GM21515 (cell line): Measurements from ENCODE around the gene WRNIP1.
"Not testable (repeated sequence)": the region's sequence is repeated elsewhere in the genome, so short reads cannot be mapped to it uniquely, and the experiment has no call there.

Experiments
- ATAC-seq: cut with Tn5 transposase; IDR thresholded peaks from one replicate; pipeline ENCODE4 v1.9.1; 2021; ENCODE audit not compliant: unreplicated experiment

Gene WRNIP1

DNA sequence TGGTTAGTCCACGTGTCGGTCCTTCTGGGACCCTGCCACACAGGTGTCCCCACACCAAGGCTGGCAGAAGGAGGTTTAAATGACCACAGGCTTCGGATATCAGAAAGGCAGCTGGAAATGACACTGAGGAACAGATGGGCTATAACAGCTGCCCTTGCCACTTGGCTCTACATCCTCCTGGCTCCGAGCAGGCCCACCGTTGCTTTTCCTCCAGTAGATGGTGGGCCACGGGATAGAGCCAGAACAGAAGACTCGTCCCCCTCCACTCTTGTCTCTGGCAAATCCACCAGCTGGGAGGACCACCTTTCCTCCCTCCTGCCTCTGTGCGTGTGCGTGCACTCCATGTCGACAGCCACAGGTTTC is 17.6 kb downstream of the WRNIP1 start:
- no peak for ATAC-seq

DNA sequence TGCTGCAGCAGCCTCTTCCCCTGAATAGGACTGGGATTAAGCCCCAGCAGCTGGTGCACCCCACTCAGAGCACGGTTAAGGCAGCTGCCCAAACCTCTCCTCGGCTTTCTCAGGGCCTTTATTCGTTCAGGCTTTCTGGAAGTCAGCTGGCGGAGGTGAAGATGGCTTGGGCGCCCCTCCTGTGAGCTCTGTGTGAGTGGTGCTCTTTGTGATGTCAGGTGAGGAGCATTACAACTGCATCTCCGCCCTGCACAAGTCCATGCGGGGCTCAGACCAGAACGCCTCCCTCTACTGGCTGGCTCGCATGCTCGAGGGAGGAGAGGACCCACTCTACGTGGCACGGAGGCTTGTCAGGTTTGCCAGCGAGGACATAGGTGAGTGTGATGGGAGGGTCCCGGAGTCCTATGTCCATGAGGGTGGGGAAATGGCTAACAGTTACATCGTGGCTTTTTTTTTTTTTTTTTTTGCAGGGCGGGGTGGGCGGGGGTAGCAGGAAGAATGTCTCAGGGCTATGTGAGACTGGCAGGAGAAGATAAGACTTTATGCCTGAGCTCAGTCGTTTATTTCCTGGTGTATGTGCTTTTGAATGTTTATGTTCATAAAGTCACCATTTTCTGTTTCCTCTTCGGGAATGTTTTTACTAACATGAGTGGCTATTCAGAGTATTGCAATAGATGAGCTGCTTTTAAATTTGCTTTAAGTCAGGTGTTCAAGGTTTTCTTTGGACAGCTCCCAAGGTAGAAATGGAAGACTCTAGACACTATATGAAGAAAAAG is 18.2 kb downstream of the WRNIP1 start:
- no peak for ATAC-seq

DNA sequence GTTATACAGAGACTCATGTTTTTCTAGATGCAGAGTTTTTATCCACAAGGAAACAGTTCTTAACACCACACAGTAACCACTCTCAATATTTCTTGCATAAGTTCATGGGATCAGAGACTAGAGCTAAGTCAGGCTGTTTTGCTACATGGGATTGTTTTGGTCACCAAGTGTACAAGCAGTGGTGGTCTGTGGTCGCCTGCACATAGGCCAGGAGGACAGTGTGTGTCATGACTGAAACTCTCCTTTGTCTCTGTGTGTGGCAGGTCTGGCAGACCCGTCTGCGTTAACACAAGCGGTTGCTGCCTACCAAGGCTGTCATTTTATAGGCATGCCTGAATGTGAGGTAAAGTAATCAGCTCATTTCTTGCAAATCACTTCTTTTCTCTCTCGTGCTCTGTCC is 18.9 kb downstream of the WRNIP1 start:
- ATAC-seq, result no peak

DNA sequence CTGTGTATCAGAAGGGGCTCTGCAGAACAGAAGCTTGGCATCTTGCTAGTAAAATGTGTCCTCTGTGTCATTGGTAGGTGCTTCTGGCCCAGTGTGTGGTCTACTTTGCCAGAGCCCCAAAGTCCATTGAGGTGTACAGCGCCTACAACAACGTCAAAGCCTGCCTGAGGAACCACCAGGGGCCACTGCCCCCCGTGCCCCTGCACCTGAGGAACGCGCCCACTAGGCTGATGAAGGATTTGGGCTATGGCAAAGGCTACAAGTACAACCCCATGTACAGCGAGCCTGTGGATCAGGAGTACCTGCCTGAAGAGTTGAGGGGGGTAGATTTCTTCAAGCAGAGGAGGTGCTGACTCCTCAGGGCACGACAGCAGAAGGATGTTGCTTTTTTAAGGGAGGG is 19.7 kb downstream of the WRNIP1 start:
- ATAC-seq, result no peak

DNA sequence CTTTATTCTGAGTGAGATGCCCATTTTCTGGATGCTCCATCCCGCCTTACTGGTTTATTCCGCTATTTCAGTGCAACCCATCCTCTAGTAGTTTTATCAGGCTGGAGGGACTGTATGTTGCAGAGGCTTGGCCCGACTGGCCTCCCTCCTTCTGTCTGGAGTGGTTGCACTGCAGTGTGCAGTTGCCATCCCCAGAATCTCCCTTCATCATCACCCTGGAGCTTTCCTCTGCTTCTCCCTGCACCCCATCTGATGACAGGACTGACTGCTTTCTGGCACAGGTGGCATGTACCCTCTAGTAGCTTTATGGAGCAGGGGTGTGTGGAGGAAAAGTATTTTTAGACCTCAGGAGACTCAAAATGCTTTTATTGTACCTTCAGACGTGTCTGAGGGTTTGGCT is 21.1 kb downstream of the WRNIP1 start:
- ATAC-seq, result no peak

DNA sequence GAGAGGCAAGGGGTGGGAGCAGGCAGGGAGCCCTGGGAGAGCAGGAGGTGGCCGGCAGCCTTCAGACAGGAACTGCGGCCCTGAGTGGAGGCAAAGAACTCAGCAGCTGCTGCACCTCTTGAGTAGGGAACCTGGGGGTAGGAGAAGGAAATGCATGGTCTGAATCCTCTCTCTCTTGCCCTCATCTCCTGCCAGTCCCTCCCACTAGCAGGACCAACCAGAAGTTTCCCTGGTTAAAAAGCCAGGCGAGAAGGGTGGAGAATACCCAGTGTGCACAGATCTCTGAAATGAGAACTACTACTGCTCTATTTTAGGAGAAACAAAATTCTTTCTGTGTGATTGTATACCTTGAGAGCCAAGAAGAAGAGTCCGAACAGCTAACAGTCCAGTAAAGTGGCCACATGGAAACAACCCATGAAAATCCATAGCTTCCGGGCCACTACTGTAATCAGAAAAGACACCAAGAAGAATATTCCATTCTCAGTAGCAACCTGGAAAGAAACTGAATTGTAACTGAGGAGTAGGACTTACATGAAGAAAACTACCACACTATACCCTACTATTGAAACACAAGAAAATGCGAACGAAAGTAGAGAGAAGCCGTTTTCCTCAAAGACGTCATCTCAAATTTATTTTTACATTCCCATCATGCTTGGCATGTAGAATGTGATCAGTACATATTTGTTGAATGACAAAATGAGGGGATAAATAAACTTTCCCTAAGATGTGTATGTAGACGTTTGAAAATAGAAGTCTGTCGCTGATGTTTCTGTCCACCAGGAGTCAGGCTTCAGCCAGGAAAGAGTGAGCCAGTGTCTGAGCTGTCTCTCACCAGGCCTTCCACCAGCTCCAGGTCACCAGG is 25.6 kb downstream of the WRNIP1 start:
- no peak for ATAC-seq

DNA sequence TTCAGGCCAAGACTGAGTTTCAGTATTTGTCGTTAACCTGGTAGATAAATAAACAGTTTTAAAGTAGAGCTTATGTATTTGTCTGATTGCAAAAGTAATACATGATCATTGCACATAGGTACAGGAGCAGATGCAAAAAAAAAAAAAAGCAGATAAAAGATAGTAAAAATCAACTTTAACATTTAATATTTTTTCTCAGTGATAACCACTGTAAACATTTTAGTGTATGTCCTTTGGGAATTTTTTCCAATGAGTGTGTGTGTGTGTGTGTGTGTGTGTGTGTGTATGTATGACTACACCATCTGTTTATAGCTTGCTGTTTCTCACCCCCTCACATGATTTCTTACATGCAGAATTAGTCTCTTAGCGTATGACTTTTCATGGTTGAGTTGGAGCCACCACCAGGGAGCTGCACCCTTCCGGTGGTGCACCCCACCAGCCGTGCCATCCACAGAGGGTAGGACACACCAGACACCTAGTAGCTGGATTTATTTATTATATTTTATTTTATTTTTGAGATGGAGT is 26.3 kb downstream of the WRNIP1 start:
- ATAC-seq, result no peak

DNA sequence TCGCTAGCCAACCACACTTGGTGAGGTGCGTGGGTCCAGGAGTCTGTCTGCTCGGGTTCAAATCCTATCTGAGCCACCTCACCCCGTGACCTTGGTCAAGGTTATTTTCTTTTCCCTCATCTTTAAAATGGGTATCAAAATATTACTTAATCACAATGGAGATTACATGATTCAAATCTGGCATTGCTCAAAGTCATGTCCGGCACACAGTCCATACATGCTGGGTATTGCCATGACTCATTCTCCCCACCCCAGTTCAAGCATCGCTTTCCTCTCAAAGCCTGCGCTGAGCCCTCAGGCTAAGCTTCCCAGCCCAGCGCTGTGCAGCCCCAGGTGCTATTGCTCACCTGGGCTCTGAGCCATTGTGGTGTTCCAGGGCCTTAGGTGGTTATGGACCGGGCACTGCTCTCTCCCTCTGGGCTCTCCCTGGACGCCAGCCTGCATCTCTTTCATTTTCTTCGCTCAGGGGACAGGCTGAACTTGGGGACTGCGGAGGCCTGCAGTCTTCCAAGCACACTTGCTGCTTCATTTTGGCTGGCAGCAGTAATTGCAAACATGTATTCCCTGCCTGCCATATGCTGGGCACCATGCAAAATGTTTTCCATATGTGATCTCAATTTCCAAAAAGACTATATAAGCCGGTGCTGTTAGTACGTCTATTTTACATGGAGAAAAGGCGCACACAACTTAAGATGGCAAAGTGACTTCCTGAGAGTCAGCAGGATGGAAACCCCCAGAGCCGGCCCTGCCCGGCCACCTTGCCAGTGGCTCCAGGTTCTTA is 27.3 kb downstream of the WRNIP1 start:
- no peak for ATAC-seq

DNA sequence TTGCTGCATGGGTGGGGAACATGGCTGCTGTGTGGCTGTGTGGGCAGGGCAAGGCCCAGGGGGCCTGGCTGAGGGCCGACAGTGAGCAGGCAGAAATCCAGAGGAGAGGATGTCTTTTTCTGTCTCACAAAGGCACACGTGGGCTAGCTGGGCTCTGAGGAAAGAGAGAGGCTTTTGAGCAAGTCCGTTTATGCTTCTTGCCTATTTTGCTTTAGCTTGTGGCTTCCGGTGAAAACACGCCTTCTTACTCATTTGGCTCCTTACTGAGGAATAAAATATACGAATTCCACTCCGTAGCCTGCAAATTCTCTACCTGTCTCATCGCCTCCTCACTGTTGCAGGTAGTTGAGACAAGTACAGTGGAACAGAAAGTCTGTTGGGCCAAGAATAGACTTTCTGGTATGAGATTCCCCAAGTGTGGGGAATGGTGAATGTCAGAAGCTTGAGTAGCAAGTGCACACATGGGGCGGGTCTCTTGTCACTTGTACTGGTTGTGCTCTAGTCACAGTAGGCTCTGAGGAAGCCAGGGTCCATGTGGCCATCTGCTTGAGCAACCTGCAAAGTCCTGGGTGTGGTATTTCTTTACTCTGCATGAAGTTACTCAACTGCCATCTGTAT is 28.4 kb downstream of the WRNIP1 start:
- ATAC-seq, result no peak

DNA sequence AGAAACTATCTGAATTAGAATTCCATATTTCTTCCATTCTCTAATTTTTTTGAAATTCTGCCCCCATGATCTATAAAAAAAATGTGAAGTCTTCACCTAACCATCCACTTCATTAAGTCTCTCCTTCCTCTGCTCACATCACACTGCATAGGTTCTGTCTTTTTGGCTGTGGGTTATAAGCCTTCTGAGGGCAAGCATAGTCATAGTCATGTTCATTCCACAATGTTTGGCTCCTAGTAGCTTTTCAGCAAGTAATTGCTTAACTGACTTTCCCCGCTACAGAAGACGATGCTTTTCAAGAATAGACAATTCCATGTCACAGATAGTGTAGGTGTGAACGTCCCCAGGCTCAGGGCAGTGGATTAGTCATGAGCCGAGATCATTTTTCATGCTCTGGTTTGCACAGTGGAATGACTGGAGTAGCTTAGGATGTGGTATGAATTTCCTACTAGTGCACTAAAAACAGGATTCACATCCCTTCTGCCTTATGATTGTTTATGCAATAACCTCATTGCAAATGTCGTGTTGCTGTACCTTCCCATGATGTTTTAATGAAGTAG is 29.1 kb downstream of the WRNIP1 start:
- no peak for ATAC-seq

DNA sequence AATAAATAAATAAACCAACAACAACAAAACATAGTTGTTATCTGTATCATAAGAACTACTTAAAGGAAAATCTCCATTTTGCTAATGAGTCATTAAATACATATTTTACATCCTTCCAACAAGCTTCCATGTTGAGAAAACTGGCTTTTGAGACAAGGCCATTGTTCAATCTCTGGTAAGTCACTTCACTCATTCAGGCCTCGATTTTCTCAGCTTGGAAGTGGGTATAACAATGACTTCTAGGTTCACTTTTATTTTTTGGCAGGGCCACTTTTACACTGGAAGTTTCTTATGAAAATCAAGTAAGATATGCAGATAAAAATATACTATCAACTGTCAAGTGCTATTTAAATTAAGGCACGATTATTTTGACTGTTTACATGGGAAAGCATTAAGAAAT is 30.0 kb downstream of the WRNIP1 start:
- no peak for ATAC-seq

DNA sequence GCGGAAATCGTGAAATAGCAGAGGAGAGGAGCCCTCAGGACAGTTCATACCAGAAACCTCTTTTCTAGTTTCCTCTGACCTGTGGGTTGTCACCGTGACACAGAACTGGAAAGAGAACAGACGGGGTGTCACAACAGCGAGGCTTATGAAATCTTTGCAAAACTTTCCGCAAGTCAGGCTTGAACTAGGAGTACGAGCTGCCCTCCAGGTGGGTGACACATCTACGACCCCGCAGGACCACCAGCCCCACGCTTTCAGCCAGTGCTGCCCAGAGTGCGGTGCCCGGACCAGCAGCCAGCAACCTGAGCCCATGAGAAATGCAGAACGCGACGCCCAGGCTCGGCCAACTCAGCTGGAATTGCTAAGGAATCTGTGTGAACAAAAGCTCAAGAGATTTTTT is 30.8 kb downstream of the WRNIP1 start:
- ATAC-seq, result no peak

DNA sequence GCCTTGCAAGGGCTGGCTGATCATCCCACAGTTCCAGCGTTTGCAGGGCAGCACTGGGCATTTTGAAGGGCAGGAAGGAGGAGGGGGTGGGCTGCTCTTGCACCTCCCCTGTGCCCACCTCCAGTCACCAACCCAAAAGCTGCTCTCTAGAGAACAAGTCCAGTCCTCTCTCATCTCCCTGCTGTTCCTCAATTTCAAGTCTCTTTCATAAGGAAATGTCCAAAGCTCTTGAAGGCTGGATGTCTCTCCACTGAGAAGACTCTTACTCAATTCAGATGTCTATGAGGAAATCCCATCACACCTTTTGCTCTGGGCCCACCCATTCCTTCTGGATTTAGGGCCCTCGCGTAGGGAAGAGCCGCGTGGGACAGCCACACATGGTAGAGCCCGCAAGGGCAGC is 31.7 kb downstream of the WRNIP1 start:
- no peak for ATAC-seq

DNA sequence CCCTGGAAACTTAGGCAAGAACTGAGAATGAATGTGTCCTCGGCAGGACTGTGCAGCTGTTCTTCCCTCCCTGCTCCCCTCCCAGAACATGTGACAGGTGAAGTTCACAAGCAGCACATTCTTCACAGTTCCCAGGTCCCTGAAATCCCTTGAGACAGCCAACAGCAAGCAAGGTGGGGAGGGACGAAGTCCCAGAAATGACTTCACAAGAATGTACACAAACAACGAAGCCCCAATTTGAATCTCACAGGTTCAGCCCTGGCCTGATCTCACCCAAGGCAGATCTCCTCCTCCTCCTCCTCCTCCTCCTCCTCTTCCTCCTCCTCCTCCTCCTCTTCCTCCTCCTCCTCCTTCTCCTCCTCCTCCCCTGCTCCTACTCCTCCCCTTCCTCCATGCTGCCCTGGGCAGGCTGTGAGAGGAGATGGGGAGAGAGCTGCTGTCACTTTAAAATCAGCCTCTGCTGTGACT is 32.4 kb downstream of the WRNIP1 start:
- ATAC-seq, result no peak

DNA sequence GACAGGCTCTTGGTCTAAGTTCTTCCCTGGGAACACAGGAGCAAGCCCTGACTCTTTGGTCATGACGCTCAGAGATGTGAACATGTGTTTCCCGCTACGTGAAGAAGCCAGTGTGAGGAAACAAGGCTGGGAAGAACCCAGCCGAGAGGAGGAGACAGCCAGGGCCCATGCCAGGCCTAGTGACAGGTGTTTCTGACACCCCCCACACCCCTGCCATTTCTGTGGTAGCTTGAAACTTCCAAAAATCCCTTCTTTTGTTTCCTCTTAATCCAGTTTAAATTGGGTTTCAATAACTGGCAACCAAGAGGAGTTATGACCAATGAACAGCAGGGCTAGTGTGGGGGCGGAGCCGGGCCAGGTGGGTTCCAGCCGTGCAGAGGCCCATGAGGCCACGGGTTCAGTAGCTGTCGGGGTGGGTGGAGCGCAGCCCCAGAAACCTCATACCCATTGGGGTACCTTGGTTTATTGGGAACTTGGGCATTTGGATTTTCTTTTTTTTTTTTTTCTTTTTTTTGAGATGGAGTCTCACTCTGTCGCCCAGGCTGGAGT is 33.5 kb downstream of the WRNIP1 start:
- ATAC-seq, result no peak

DNA sequence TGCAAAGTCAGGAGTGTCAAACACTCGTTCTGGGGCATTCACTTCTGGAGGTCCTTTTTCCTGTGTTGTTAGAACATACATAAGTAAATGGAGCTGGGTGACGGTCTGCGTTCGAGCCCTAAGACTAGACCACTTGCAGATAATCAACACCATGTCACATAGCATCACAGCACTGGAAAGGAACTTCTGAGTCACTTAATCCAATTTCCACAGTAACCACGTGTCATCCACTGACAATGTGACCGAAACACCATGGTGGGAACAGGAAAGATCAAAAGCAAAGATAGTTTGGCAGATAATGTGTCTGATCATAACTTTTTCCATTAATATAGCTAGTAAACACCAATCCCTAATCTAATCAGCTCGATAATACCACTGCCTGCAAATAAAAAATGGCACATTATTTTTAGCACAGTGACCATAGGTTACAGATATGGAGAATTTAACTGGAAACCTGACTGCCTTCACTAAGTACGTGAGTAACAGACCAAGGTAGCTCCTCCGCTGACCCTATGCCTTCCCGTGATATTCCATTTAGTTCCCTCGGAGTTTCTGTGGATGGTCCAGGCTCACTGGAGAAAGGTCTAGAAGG is 34.8 kb downstream of the WRNIP1 start:
- no peak for ATAC-seq

DNA sequence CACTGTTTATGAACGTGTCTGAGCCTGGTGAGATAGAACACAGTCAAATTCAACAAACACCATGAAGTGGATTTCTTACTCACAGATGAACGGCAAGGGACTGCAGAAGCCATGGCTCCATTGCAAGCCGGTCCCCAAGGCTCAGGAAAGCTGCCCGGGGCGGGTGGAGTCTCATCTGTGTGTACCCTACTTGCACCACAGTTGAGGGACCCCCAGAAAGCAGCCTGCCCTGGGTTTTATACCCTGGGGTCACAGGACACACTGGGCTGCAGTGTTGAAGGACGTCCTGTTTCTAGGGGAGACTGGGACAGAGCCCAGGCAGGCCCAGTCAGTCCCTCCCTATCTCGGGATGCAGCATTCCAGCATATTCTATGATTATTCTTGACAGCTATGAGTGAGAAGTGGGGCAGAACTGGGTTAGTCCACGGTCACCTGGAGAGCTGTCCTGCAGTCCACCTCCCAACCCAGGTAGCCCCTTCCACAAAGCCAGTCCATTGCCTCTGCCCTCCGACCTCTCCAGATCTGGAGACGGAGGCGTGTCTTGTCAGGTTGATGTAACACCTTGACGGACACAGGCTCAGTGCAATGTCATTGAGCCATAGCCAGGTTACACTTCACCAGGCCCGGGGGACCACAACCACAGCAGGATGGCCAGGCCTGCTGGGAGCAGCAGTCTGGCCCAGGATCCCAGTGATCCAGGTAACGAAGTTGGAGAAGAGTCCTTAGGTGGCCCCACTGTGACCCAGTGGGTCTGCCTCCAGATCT is 35.5 kb downstream of the WRNIP1 start:
- no peak for ATAC-seq

DNA sequence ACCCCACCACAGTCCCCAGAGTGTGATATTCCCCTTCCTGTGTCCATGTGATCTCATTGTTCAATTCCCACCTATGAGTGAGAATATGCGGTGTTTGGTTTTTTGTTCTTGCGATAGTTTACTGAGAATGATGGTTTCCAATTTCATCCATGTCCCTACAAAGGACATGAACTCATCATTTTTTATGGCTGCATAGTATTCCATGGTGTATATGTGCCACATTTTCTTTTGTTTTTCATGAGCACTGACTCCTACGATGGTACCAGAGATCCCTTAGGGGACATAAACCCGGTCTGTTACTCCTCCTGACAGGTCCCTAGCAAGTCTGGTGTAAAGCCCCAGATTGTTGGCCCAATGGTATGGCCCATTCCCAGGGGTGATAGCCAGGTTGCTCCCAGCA is 36.5 kb downstream of the WRNIP1 start:
- ATAC-seq, result not testable (repeated sequence)

DNA sequence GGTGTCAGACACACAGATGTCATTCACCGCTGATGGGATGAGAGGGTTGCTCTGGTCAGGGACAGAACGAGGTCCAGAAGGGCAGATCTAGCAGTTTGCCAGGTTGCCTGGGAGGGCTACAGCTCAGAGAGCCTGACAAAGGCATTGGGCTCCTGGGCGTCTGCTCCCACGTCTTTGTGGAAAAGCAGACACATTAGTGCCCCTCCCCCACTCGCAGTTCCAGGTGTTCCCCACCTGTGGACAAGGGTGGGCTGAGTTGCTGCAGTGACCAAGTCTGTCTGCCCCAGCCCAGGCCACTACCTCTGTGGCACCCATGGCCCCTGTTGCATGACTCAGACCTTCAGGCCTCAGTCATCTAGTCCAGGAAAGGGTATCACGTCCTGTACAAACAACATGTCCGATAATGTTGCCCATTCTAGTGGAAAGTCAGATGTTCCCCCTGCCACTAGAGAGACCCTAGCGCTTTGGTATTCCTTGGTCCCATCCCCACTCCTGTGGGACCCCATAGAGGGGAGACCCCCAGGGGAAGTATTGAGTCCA is 37.4 kb downstream of the WRNIP1 start:
- no peak for ATAC-seq
